HAP-1 (cell line): ENCODE measurements around the gene BCL10.
A peak's percentile ranks its signal among the peaks of the same experiment; 100 is the strongest.

ENCODE experiments used
- DNase-seq, 2 experiments: peaks; one replicate each; pipeline ENCODE4 v3.0.0-alpha.2; 2016 to 2020; ENCODE audit warnings: low spot score in 2 of 2
- H3K27me3 ChIP-seq: fragments of 250-450 bp; sonication (Bioruptor Pico); 2 replicates; pipeline ENCODE4 v1.5.1; 2020; ENCODE audit warnings: low read depth, mild to moderate bottlenecking, moderate library complexity
- H3K36me3 ChIP-seq: fragments of 250-450 bp; sonication (Bioruptor Pico); replicated peaks from 2 replicates; pipeline ENCODE4 v1.5.1; 2020; ENCODE audit warnings: mild to moderate bottlenecking
- H3K4me1 ChIP-seq: fragments of 250-450 bp; sonication (Bioruptor Pico); 2 replicates; pipeline ENCODE4 v1.5.1; 2020; ENCODE audit warnings: mild to moderate bottlenecking
- H3K4me3 ChIP-seq: fragments of 250-450 bp; sonication (Bioruptor Pico); 2 replicates; pipeline ENCODE4 v1.5.1; 2020; ENCODE audit warnings: mild to moderate bottlenecking, moderate library complexity
- H3K9me3 ChIP-seq: fragments of 250-450 bp; sonication (Bioruptor Pico); 2 replicates; pipeline ENCODE4 v1.5.1; 2020; ENCODE audit warnings: mild to moderate bottlenecking, moderate library complexity
- in situ Hi-C: fragments of 300-500 bp; cut with MboI; formaldehyde crosslinking; loops from 3 replicates; pipeline ENCODE4 v1.14.3; 2020; ENCODE audit warnings: low sequenced_read_pairs, inconsistent platforms, mixed read lengths

BCL10 gene

DNA sequence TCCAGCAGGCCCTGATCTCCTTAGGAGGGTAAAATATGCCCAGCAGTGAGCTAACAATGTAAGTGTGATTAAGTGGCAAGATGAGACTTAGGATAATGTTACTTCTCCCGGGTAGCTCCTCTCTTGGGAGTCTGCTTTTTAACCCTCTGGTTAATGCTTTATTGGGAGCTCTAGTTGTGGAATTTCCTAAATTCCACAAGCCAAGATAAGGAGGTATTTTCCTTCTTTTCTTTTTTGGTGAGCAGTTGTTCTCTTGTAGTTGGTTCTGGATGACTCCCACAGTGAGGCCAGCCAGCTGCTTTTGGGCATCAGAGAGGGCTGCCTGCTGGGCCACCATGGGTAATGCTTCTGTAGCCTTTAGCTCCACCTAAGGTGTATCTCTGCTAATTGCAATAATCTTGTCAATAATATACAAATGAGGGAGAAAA is 36.2 kb downstream of the BCL10 start:
- Histone ChIP-seq H3K4me1 (peaks cover 38% of the 10 kb centered on the region), H3K36me3 (no peaks in the 10 kb centered on the region), H3K4me3 (no peak overlapping the region), H3K27me3 (no peaks in the 10 kb centered on the region), H3K9me3 (no peaks in the 10 kb centered on the region)
- in situ Hi-C loops = no loop called here
- DNase-seq = peak in 1 of 2 experiments; percentile 43

GRCh38 chr1:85237613-85238012 is 38.8 kb downstream of the BCL10 start:
- in situ Hi-C loops = no loop called here
- Histone ChIP-seq H3K4me3 (no peak overlapping the region), H3K27me3 (no peaks in the 10 kb centered on the region), H3K36me3 (no peaks in the 10 kb centered on the region), H3K4me1 (peaks cover 16% of the 10 kb centered on the region), H3K9me3 (no peaks in the 10 kb centered on the region)
- no peak for DNase-seq

GRCh38 chr1:85230305-85230977 is 46.0 kb downstream of the BCL10 start:
- Histone ChIP-seq H3K27me3 (no peaks in the 10 kb centered on the region), H3K9me3 (no peaks in the 10 kb centered on the region), H3K4me1 (peaks cover 13% of the 10 kb centered on the region), H3K4me3 (no peak overlapping the region), H3K36me3 (no peaks in the 10 kb centered on the region)
- in situ Hi-C loops = no loop called here
- DNase-seq = peak in 1 of 2 experiments; percentile 39

GRCh38 chr1:85229574-85230097 is 46.8 kb downstream of the BCL10 start:
- Histone ChIP-seq H3K9me3 (no peaks in the 10 kb centered on the region), H3K36me3 (no peaks in the 10 kb centered on the region), H3K4me3 (no peak overlapping the region), H3K27me3 (no peaks in the 10 kb centered on the region), H3K4me1 (peaks cover 21% of the 10 kb centered on the region)
- no peak for DNase-seq
- in situ Hi-C loops = no loop called here

DNA sequence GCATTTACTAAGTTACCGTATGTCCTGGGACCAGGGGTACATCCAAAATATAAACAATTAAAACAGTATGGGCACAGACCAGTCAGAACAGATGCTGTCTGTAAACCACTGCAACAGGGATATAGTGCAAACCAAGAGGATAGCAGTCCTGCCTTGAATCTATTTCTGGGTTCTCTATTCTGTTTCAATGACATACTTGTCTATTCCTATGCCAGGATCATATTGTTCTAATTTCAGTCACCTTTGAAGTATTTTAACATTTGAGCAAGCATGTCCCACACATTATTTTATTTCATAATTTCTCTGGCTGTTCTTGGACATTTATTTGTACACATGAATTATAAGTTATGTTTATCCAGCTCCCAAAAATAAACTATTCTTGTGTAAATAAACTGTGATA is 47.5 kb downstream of the BCL10 start:
- Histone ChIP-seq H3K27me3 (no peaks in the 10 kb centered on the region), H3K9me3 (no peaks in the 10 kb centered on the region), H3K4me1 (peaks cover 28% of the 10 kb centered on the region), H3K4me3 (no peak overlapping the region), H3K36me3 (no peaks in the 10 kb centered on the region)
- in situ Hi-C loops = no loop called here
- no peak for DNase-seq

- in situ Hi-C loops = no loop called here
- no peak overlapping the region for H3K4me3 ChIP-seq
- peak; percentile 50 to 98 for DNase-seq
Measured at GRCh38 chr1:85225624-85226380, 50.6 kb downstream of the BCL10 start.

DNA sequence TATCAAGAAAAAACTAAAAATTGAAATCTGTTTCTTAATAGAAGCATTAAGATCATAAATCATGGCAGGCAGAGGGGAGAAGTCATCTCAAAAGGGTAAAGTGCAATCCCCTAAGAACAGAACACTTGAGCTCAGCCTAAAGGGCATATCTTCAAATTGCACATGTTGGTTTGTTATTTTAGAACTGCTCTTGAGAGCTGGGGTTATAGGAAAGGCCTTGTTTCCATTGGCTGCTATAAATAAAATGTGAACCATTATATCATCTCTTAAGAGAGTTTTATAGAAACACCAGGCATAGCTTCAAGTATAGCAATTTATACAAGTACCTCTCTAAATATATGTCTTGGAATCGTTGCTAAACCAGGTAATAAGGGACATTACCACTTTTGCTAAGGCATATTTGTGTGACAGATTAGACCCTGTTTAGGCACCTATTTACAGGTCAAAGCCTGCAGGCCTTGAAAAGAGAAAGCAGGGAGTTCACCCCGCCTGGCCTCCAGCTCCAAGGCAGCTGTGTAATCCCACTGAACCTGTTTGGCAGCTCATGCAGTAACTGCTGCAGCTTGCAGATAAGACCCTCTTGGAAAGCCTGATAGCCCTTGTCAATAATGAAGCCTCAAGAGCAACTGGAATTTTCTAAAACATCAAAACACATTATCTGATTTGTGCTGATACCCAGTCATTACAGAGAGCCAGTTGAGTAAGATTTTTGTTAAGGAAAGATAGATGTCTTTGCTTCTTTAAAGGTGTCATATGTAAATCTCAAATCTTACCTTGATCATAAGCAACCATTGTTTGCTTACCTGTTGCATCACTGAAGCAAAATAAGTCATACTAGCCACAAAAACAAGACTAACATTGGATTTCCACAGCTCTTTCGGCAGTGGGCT is 51.5 kb downstream of the BCL10 start:
- no peaks in the 10 kb centered on the region for H3K36me3 ChIP-seq
- in situ Hi-C loops = no loop called here
- peaks cover 46% of the 10 kb centered on the region for H3K4me1 ChIP-seq
- H3K9me3 ChIP-seq = no peaks in the 10 kb centered on the region
- no peak overlapping the region for H3K4me3 ChIP-seq
- H3K27me3 ChIP-seq = no peaks in the 10 kb centered on the region
- peak; percentile 65 to 68 for DNase-seq

More at GRCh38 chr1:85225624-85226380, 50.6 kb downstream of the BCL10 start:
- peaks cover 38% of the 10 kb centered on the region for H3K4me1 ChIP-seq
- no peaks in the 10 kb centered on the region for H3K9me3 ChIP-seq
- H3K36me3 ChIP-seq = no peaks in the 10 kb centered on the region
- H3K27me3 ChIP-seq = no peaks in the 10 kb centered on the region

- no peak for DNase-seq
- Histone ChIP-seq H3K9me3 (no peaks in the 10 kb centered on the region), H3K36me3 (no peaks in the 10 kb centered on the region), H3K27me3 (no peaks in the 10 kb centered on the region), H3K4me1 (peaks cover 50% of the 10 kb centered on the region), H3K4me3 (no peak overlapping the region)
- in situ Hi-C loops = no loop called here
Measured at GRCh38 chr1:85224295-85224694, 52.1 kb downstream of the BCL10 start.

DNA sequence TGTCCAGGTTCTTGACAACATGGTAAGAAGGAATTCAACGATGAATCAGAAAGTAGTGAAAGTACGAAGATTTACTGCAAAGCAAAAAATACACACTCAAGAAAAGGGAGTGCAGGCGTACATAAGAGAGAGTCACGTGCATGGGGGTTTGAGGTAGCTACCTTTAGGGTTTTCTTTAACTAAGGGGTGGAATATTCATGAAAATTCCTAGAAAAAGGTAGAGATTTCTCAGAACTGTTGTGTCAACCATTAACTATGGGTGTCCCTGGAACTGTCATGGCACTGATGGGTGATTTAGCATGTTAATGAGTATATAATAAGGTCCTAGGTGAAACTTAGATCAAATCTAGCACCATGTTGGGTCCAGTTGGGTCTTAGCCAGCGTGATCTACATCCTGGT is 53.1 kb downstream of the BCL10 start:
- DNase-seq = no peak
- Histone ChIP-seq H3K9me3 (no peaks in the 10 kb centered on the region), H3K4me1 (peaks cover 50% of the 10 kb centered on the region), H3K36me3 (no peaks in the 10 kb centered on the region), H3K27me3 (no peaks in the 10 kb centered on the region), H3K4me3 (no peak overlapping the region)
- in situ Hi-C loops = no loop called here

GRCh38 chr1:85220756-85221201 is 55.7 kb downstream of the BCL10 start:
- H3K4me3 ChIP-seq = no peak overlapping the region
- H3K36me3 ChIP-seq = no peaks in the 10 kb centered on the region
- H3K9me3 ChIP-seq = no peaks in the 10 kb centered on the region
- H3K27me3 ChIP-seq = no peaks in the 10 kb centered on the region
- in situ Hi-C loops = no loop called here
- DNase-seq = peak; percentile 37 to 69
- peaks cover 40% of the 10 kb centered on the region for H3K4me1 ChIP-seq

GRCh38 chr1:85219853-85220610 is 56.4 kb downstream of the BCL10 start:
- no peaks in the 10 kb centered on the region for H3K9me3 ChIP-seq
- in situ Hi-C loops = no loop called here
- DNase-seq = no peak
- H3K27me3 ChIP-seq = no peaks in the 10 kb centered on the region
- peaks cover 39% of the 10 kb centered on the region for H3K4me1 ChIP-seq
- H3K36me3 ChIP-seq = no peaks in the 10 kb centered on the region
- H3K4me3 ChIP-seq = no peak overlapping the region

GRCh38 chr1:85216697-85217096 is 59.7 kb downstream of the BCL10 start:
- in situ Hi-C loops = no loop called here
- no peaks in the 10 kb centered on the region for H3K9me3 ChIP-seq

More at GRCh38 chr1:85216697-85217096, 59.7 kb downstream of the BCL10 start:
- Histone ChIP-seq H3K4me3 (no peak overlapping the region), H3K4me1 (peaks cover 37% of the 10 kb centered on the region), H3K27me3 (no peaks in the 10 kb centered on the region), H3K36me3 (no peaks in the 10 kb centered on the region)
- DNase-seq = no peak
